K562 (cell line): ENCODE data around the gene NKAPL. TPM values are rescaled to one million over a fixed set of nuclear protein-coding genes. Genes with fewer than 3 reads are reported as not detected.

Source experiments
- ATF1 ChIP-seq, 2 experiments: fragments of 450-650 bp in 1 of 2; IDR thresholded peaks; 2 replicates each; pipeline ENCODE4 v1.6.1; 2016; ENCODE audit warnings: missing compliant biosample characterization in 1 of 2, missing genetic modification characterization in 1 of 2
- DLX4 ChIP-seq: fragments of 250-450 bp; sonication (Bioruptor Pico); IDR thresholded peaks from 2 replicates; pipeline ENCODE4 v1.6.1; 2021; ENCODE audit warnings: mild to moderate bottlenecking
- ESRRB ChIP-seq: fragments of 250-450 bp; sonication (Bioruptor Pico); IDR thresholded peaks from 2 replicates; pipeline ENCODE4 v1.5.0; 2020; ENCODE audit warnings: mild to moderate bottlenecking, moderate library complexity, borderline replicate concordance
- HMG20A ChIP-seq: fragments of 450-650 bp; formaldehyde crosslinking; conservative IDR thresholded peaks from 2 replicates; pipeline ENCODE4 v1.4.0; 2020; ENCODE audit warnings: mild to moderate bottlenecking, mixed read lengths
- HNRNPK ChIP-seq: fragments of 200-400 bp; formaldehyde crosslinking; IDR thresholded peaks from one replicate; pipeline ENCODE4 v1.6.1; 2018; ENCODE audit warnings: mild to moderate bottlenecking, low read depth, low read length; ENCODE audit not compliant: poor library complexity, severe bottlenecking
- HNRNPL ChIP-seq: fragments of 200-400 bp; formaldehyde crosslinking; IDR thresholded peaks from 2 replicates; pipeline ENCODE4 v1.6.1; 2017; ENCODE audit warnings: low read depth, mild to moderate bottlenecking, low read length
- ILK ChIP-seq: fragments of 450-650 bp; IDR thresholded peaks from 2 replicates; pipeline ENCODE4 v1.6.1; 2016; ENCODE audit warnings: missing genetic modification characterization, low read depth, mild to moderate bottlenecking, missing compliant biosample characterization, moderate library complexity, borderline replicate concordance
- JUNB ChIP-seq: fragments of 450-650 bp; formaldehyde crosslinking; conservative IDR thresholded peaks from 2 replicates; pipeline ENCODE4 v1.4.0; 2020; ENCODE audit warnings: mild to moderate bottlenecking
- NR2C1 ChIP-seq, 2 experiments: fragments of 450-650 bp; IDR thresholded peaks; 2 replicates each; pipeline ENCODE4 v1.6.1; 2017; ENCODE audit warnings: mild to moderate bottlenecking in 2 of 2, antibody characterized with exemption in 1 of 2, inconsistent platforms in 1 of 2, missing compliant biosample characterization in 1 of 2, missing genetic modification characterization in 1 of 2
- POU5F1 ChIP-seq: fragments of 150-350 bp; IDR thresholded peaks from 2 replicates; pipeline ENCODE4 v1.6.1; 2014; ENCODE audit warnings: borderline replicate concordance, low read length, low read depth, mild to moderate bottlenecking; ENCODE audit not compliant: partially characterized antibody
- RBFOX2 ChIP-seq: fragments of 200-400 bp; formaldehyde crosslinking; IDR thresholded peaks from 2 replicates; pipeline ENCODE4 v1.6.1; 2017; ENCODE audit warnings: low read depth, mild to moderate bottlenecking, low read length, moderate library complexity
- RUNX1 ChIP-seq: sonication (generic); IDR thresholded peaks from 2 replicates; pipeline ENCODE4 v1.6.1; 2016; ENCODE audit warnings: antibody characterized with exemption, low read depth
- SOX6 ChIP-seq: fragments of 450-650 bp; IDR thresholded peaks from 2 replicates; pipeline ENCODE4 v1.6.1; 2014; ENCODE audit warnings: mild to moderate bottlenecking
- USF1 ChIP-seq: sonication (generic); formaldehyde crosslinking; IDR thresholded peaks from 2 replicates; pipeline ENCODE4 v1.9.0; 2022; ENCODE audit warnings: mild to moderate bottlenecking, missing genetic modification reagents
- ZNF24 ChIP-seq: fragments of 450-650 bp; IDR thresholded peaks from 2 replicates; pipeline ENCODE4 v1.6.1; 2016
- ZNF398 ChIP-seq: fragments of 250-450 bp; sonication (Bioruptor Pico); IDR thresholded peaks from 2 replicates; pipeline ENCODE4 v1.8.0; 2021; ENCODE audit warnings: moderate library complexity, mild to moderate bottlenecking, inconsistent platforms
- ZNF586 ChIP-seq: fragments of 450-650 bp; formaldehyde crosslinking; conservative IDR thresholded peaks from 2 replicates; pipeline ENCODE4 v1.4.0; 2020; ENCODE audit warnings: mild to moderate bottlenecking, moderate library complexity
- polyA plus RNA-seq, 8 experiments: library from polyadenylated mRNA; depleted of rRNA in 4 of 8; stranded (reverse) in 5 of 8; unstranded in 3 of 8; fragments of >200 nt; fragmentation: Nextera tagmentation in 2 of 8; fragmentation: Illumina TruSeq in 1 of 8; extraction: Ambion mirVana in 2 of 8; extraction: Trizol in 1 of 8; gene quantifications; 2 replicates each; pipeline versions ENCODE4 v1.2.1 to v1.2.3, GENCODE V29; 2011 to 2014; ENCODE audit warnings: inconsistent platforms in 1 of 8, missing spikeins in 1 of 8
- total RNA-seq, 7 experiments: library from RNA; depleted of rRNA in 6 of 7; stranded (reverse); fragments of >200 nt in 6 of 7; fragmentation: Illumina TruSeq in 2 of 7; extraction: Trizol in 2 of 7; gene quantifications; 2 replicates each; pipeline versions ENCODE4 v1.2.1 to v1.2.3, GENCODE V29; 2011 to 2021; ENCODE audit warnings: low replicate concordance in 1 of 7
- TF ChIP-seq, protein P1 (sequence below): fragments of 450-650 bp; IDR thresholded peaks from 2 replicates; pipeline ENCODE4 v1.6.1; 2016; ENCODE audit warnings: low read depth, mild to moderate bottlenecking, moderate library complexity
- TF ChIP-seq, protein P2 (sequence below), 2 experiments: fragments of 250-450 bp in 1 of 2; fragments of 450-650 bp in 1 of 2; sonication (Bioruptor Pico) in 1 of 2; IDR thresholded peaks; 2 replicates each; pipeline versions ENCODE4 v1.6.1 to v1.8.0; 2016 to 2021; ENCODE audit warnings: mild to moderate bottlenecking in 2 of 2, moderate library complexity in 2 of 2, missing compliant biosample characterization in 1 of 2, missing genetic modification characterization in 1 of 2
- TF ChIP-seq, protein P3 (sequence below): fragments of 250-450 bp; sonication (Bioruptor Pico); IDR thresholded peaks from 2 replicates; pipeline ENCODE4 v1.5.0; 2020; ENCODE audit warnings: mild to moderate bottlenecking, borderline replicate concordance

NKAPL gene
- total and polyA plus RNA-seq, 9 of the 15 experiments (the other 6 are each of a cell fraction or from before 2014, with no cell fraction given): not detected

DNA sequence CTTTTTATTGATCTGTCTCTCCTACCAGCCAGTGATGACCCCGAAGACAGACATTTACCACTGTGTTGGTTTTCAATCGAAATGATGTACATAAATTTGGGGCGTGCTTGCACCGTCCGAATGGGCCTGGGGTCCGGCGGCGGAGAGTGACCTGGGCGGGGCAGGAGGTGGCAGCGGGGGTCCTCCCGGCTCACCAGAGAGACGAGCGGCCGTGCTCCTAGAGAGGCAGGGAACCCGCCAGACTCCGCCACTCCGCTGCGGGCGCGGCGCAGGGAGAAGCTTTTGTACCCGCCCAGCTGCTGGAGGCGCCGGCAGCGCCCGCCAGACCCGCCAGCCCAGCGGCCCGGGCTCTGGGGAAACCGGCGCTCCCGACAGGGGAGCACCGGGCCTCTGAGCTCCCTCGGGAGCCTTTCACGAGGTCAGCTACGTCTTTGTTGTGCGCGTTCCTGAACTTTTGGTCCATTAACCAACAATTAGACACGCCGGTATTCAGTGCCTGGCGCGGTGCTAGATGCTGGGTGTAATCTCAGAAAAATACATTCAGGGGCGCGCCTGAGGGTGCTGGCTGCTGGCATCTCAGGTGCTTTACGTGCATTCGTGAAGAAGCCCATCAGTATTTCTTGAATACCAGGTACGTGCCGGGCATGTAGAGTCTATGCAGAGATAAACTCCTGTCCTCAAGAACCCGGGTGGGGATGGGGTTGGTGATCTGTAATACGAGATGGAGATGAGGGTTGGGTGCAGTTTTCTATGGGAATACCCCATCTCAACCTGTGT lies 22.4 kb downstream of the NKAPL start, which contains the start of gene PGBD1 (continued):
- TF ChIP-seq, protein P1, sequence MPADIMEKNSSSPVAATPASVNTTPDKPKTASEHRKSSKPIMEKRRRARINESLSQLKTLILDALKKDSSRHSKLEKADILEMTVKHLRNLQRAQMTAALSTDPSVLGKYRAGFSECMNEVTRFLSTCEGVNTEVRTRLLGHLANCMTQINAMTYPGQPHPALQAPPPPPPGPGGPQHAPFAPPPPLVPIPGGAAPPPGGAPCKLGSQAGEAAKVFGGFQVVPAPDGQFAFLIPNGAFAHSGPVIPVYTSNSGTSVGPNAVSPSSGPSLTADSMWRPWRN: no peak
- TF ChIP-seq NR2C1 (IDR thresholded peaks at IDR 0.05) (no peak), NR2C1 (tag; IDR thresholded peaks at IDR 0.05) (no peak), ZNF586 (CRISPR knock-in tag) (no peak), RBFOX2 (peak; percentile 92), ESRRB (no peak), POU5F1 (no peak), HNRNPL (peak; percentile 65; the same call in 1 of the 2 replicates), DLX4 (no peak), USF1 (no peak), HNRNPK (no peak), JUNB (CRISPR knock-in tag) (no peak), ILK (tag) (no peak), HMG20A (CRISPR knock-in tag) (no peak), SOX6 (peak; percentile 48; the same call in 1 of the 2 replicates), ZNF24 (peak; percentile 30; the same call in 1 of the 2 replicates), ZNF398 (CRISPR knock-in tag) (no peak), RUNX1 (no peak), ATF1 (CRISPR knock-in tag; IDR thresholded peaks at IDR 0.05) (no peak), ATF1 (tag; IDR thresholded peaks at IDR 0.05) (peak; percentile 70)
- TF ChIP-seq, protein P2, sequence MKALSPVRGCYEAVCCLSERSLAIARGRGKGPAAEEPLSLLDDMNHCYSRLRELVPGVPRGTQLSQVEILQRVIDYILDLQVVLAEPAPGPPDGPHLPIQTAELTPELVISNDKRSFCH (CRISPR knock-in tag; IDR thresholded peaks at IDR 0.05): no peak
- TF ChIP-seq, protein P2 (tag; IDR thresholded peaks at IDR 0.05): 0 out of 2 replicates have a peak, but pooled peaks have one; percentile 66
- TF ChIP-seq, protein P3, sequence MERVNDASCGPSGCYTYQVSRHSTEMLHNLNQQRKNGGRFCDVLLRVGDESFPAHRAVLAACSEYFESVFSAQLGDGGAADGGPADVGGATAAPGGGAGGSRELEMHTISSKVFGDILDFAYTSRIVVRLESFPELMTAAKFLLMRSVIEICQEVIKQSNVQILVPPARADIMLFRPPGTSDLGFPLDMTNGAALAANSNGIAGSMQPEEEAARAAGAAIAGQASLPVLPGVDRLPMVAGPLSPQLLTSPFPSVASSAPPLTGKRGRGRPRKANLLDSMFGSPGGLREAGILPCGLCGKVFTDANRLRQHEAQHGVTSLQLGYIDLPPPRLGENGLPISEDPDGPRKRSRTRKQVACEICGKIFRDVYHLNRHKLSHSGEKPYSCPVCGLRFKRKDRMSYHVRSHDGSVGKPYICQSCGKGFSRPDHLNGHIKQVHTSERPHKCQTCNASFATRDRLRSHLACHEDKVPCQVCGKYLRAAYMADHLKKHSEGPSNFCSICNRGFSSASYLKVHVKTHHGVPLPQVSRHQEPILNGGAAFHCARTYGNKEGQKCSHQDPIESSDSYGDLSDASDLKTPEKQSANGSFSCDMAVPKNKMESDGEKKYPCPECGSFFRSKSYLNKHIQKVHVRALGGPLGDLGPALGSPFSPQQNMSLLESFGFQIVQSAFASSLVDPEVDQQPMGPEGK (CRISPR knock-in tag): no peak
